IMR-90 (cell line): ENCODE results near the gene LDB2. TPM values are rescaled to one million over a fixed set of nuclear protein-coding genes. Genes with fewer than 3 reads are reported as not detected.

Experiments used
- ATAC-seq: fragments of 200-7000 bp; cut with Tn5 transposase; 2 replicates; pipeline ENCODE4 v1.9.1; 2020; ENCODE audit warnings: low read depth, mild to moderate bottlenecking, moderate library complexity
- BruUV-seq: library from RNA; stranded (reverse); fragments of 400-500 nt; replicated peaks from 2 replicates; lab custom pipeline; 2021; lab: Mats Ljungman, UMichigan
- CTCF ChIA-PET: fragments of 300-600 bp; formaldehyde crosslinking; extraction: SDS; loops from one replicate; lab custom pipeline; 2021; ENCODE audit warnings: antibody characterized with exemption; lab: Yijun Ruan, JAX
- POLR2A ChIA-PET: fragments of 300-600 bp; sonication (Branson Sonifier 250); formaldehyde crosslinking; loops from one replicate; lab custom pipeline; 2022; ENCODE audit warnings: antibody characterized with exemption; ENCODE audit not compliant: unreplicated experiment; lab: Charles Lee
- DNase-seq: peaks from one replicate; pipeline ENCODE4 v3.0.0; 2013
- H2AFZ ChIP-seq: replicated peaks from 2 replicates; pipeline ENCODE3; 2013; ENCODE audit warnings: low read length, mild to moderate bottlenecking; ENCODE audit not compliant: poor library complexity
- H2AK5ac ChIP-seq: 2 replicates; pipeline ENCODE4 v1.6.1; 2013; ENCODE audit warnings: low read depth, low read length, inconsistent platforms
- H2AK9ac ChIP-seq: replicated peaks from 2 replicates; pipeline ENCODE3; 2013; ENCODE audit warnings: mild to moderate bottlenecking, low read depth, low read length, moderate library complexity; ENCODE audit not compliant: poor library complexity
- H2BK120ac ChIP-seq: 2 replicates; pipeline ENCODE4 v1.6.1; 2013; ENCODE audit warnings: low read depth, low read length, inconsistent platforms
- H2BK15ac ChIP-seq: 3 replicates; pipeline ENCODE4 v1.6.1; 2013; ENCODE audit warnings: low read depth, low read length, inconsistent platforms
- H2BK20ac ChIP-seq: 2 replicates; pipeline ENCODE4 v1.6.1; 2013; ENCODE audit warnings: low read depth, mild to moderate bottlenecking, inconsistent platforms, low read length, moderate library complexity
- H2BK5ac ChIP-seq: 2 replicates; pipeline ENCODE4 v1.6.1; 2013; ENCODE audit warnings: mild to moderate bottlenecking, low read depth, low read length, inconsistent platforms; ENCODE audit not compliant: poor library complexity, severe bottlenecking
- H3K14ac ChIP-seq: replicated peaks from 2 replicates; pipeline ENCODE4 v1.6.1; 2013; ENCODE audit warnings: low read depth, low read length, inconsistent platforms
- H3K18ac ChIP-seq: 2 replicates; pipeline ENCODE4 v1.6.1; 2013; ENCODE audit warnings: low read depth, low read length, control low read depth
- H3K23ac ChIP-seq: 2 replicates; pipeline ENCODE4 v1.6.1; 2013; ENCODE audit warnings: low read depth, low read length, inconsistent platforms
- H3K27ac ChIP-seq: 2 replicates; pipeline ENCODE4 v1.5.1; 2013; ENCODE audit warnings: mild to moderate bottlenecking, control low read depth, low read length; ENCODE audit not compliant: insufficient read depth
- H3K27me3 ChIP-seq: 2 replicates; pipeline ENCODE4 v1.6.1; 2013; ENCODE audit warnings: low read length; ENCODE audit not compliant: control insufficient read depth, insufficient read depth
- H3K36me3 ChIP-seq: 2 replicates; pipeline ENCODE4 v1.6.1; 2013; ENCODE audit warnings: low read length, mixed read lengths; ENCODE audit not compliant: control insufficient read depth, insufficient read depth
- H3K4ac ChIP-seq: 2 replicates; pipeline ENCODE4 v1.6.1; 2013; ENCODE audit warnings: low read depth, low read length, inconsistent platforms
- H3K4me1 ChIP-seq: 2 replicates; pipeline ENCODE4 v1.6.1; 2013; ENCODE audit warnings: low read length, mixed read lengths; ENCODE audit not compliant: control insufficient read depth, insufficient read depth
- H3K4me2 ChIP-seq: 2 replicates; pipeline ENCODE4 v1.6.1; 2013; ENCODE audit warnings: low read depth, mild to moderate bottlenecking, control low read depth, low read length, moderate library complexity
- H3K4me3 ChIP-seq: 2 replicates; pipeline ENCODE4 v1.5.1; 2013; ENCODE audit warnings: low read depth, mild to moderate bottlenecking, control low read depth, low read length, moderate library complexity; ENCODE audit not compliant: insufficient read depth
- H3K56ac ChIP-seq: 2 replicates; pipeline ENCODE4 v1.6.1; 2013; ENCODE audit warnings: low read length, inconsistent platforms; ENCODE audit not compliant: insufficient read depth; ENCODE audit errors: extremely low read depth
- H3K79me1 ChIP-seq, 2 experiments: 2 replicates each; pipeline ENCODE4 v1.6.1; 2013; ENCODE audit warnings: low read length in 2 of 2, inconsistent platforms in 1 of 2, low read depth in 1 of 2
- H3K9ac ChIP-seq: 2 replicates; pipeline ENCODE4 v1.6.1; 2013; ENCODE audit warnings: low read depth, low read length, control low read depth
- H3K9me1 ChIP-seq: 2 replicates; pipeline ENCODE4 v1.6.1; 2013; ENCODE audit warnings: low read length, inconsistent platforms; ENCODE audit not compliant: insufficient read depth
- H3K9me3 ChIP-seq: 2 replicates; pipeline ENCODE4 v1.6.1; 2013; ENCODE audit warnings: low read length; ENCODE audit not compliant: control insufficient read depth, insufficient read depth
- H4K20me1 ChIP-seq: 2 replicates; pipeline ENCODE4 v1.6.1; 2013; ENCODE audit warnings: low read length, inconsistent platforms; ENCODE audit not compliant: insufficient read depth
- H4K5ac ChIP-seq: 2 replicates; pipeline ENCODE4 v1.6.1; 2013; ENCODE audit warnings: mild to moderate bottlenecking, low read depth, low read length, control low read depth
- H4K8ac ChIP-seq, 2 experiments: 2 replicates each; pipeline ENCODE4 v1.6.1; 2013; ENCODE audit warnings: low read depth in 2 of 2, low read length in 2 of 2, control low read depth in 1 of 2, inconsistent platforms in 1 of 2
- H4K91ac ChIP-seq: 2 replicates; pipeline ENCODE4 v1.6.1; 2013; ENCODE audit warnings: low read depth, low read length, inconsistent platforms; ENCODE audit not compliant: insufficient read depth
- BHLHE40 ChIP-seq: fragments of 150-350 bp; IDR thresholded peaks from 2 replicates; pipeline ENCODE4 v1.6.1; 2016; ENCODE audit warnings: mild to moderate bottlenecking, low read depth, low read length
- CHD1 ChIP-seq: IDR thresholded peaks from 2 replicates; pipeline ENCODE4 v1.6.1; 2012; ENCODE audit warnings: low read depth, low read length, improper control_type of control experiment
- POLR2A ChIP-seq: IDR thresholded peaks from 2 replicates; pipeline ENCODE4 v1.6.1; 2012; ENCODE audit warnings: mild to moderate bottlenecking, low read depth, low read length
- RAD21 ChIP-seq: IDR thresholded peaks from 2 replicates; pipeline ENCODE4 v1.6.1; 2012; ENCODE audit warnings: low read length, improper control_type of control experiment
- RCOR1 ChIP-seq: IDR thresholded peaks from 2 replicates; pipeline ENCODE4 v1.6.1; 2012; ENCODE audit warnings: mild to moderate bottlenecking, low read length, improper control_type of control experiment; ENCODE audit not compliant: insufficient replicate concordance
- RFX5 ChIP-seq: IDR thresholded peaks from 2 replicates; pipeline ENCODE4 v1.8.0; 2012; ENCODE audit warnings: low read depth, mild to moderate bottlenecking, low read length, moderate library complexity
- SMC3 ChIP-seq: fragments of 150-350 bp; IDR thresholded peaks from 2 replicates; pipeline ENCODE4 v1.6.1; 2016; ENCODE audit warnings: low read depth, mild to moderate bottlenecking, antibody characterized with exemption, low read length, moderate library complexity
- WGBS, 2 experiments: methylation state at CpG; one replicate each; pipeline versions ENCODE4 v1.1.5 to v1.1.7; 2013; ENCODE audit warnings: missing lambda C conversion rate in 2 of 2; ENCODE audit not compliant: insufficient read length in 1 of 2; ENCODE audit errors: extremely low coverage in 2 of 2; 5-methylcytosine and 5-hydroxymethylcytosine counted together
- dilution Hi-C: fragments of 300-500 bp; cut with HindIII; formaldehyde crosslinking; loops from one replicate; pipeline ENCODE4 v1.14.3; 2018; ENCODE audit warnings: low sequenced_read_pairs; ENCODE audit not compliant: unreplicated experiment
- in situ Hi-C: fragments of 300-500 bp; cut with MboI; formaldehyde crosslinking; loops from 3 replicates; pipeline ENCODE4 v1.14.3; 2019; ENCODE audit warnings: low sequenced_read_pairs, inconsistent platforms, mixed read lengths
- intact Hi-C: fragments of 100-400 bp; cut with micrococcal nuclease; formaldehyde crosslinking; loops from 2 replicates; pipeline ENCODE4 v1.10.0; 2022
- polyA plus RNA-seq, 3 experiments: library from polyadenylated mRNA; depleted of rRNA; stranded (reverse); fragments of >200 nt; gene quantifications; 2 replicates each; pipeline ENCODE4 v1.2.3, GENCODE V29; 2012; ENCODE audit warnings: low replicate concordance in 1 of 3
- total RNA-seq: library from RNA; depleted of rRNA; stranded (reverse); fragments of >200 nt; gene quantifications from 2 replicates; pipeline ENCODE4 v1.2.3, GENCODE V29; 2012
- TF ChIP-seq, protein P1 (sequence below): fragments of 150-350 bp; IDR thresholded peaks from 2 replicates; pipeline ENCODE4 v1.6.1; 2016; ENCODE audit warnings: low read depth, mild to moderate bottlenecking, low read length, moderate library complexity, borderline replicate concordance
- TF ChIP-seq, protein P2 (sequence below): fragments of 150-350 bp; IDR thresholded peaks from 2 replicates; pipeline ENCODE4 v1.6.1; 2017; ENCODE audit warnings: mild to moderate bottlenecking, antibody characterized with exemption, low read length, low read depth

The LDB2 gene
- total and polyA plus RNA-seq, 2 of the 4 experiments (the other 2 are of a cell fraction): 67.9 to 116 TPM

- peaks cover 4 to 12% of the 10 kb centered on the region in 2 experiments; a peak in 2 of 4 replicates for H3K79me1 ChIP-seq
- intact Hi-C loops: no loop called here
- no CpG with 5 or more reads among the region's 3 CpGs for WGBS, 2 experiments
- BruUV-seq: no TSS peak
- H3K56ac ChIP-seq: no peak overlapping the region
- no peak overlapping the region for H3K9ac ChIP-seq
- no peaks in the 10 kb centered on the region for H4K20me1 ChIP-seq
- H3K9me1 ChIP-seq: no peaks in the 10 kb centered on the region
- H3K4me2 ChIP-seq: no peak overlapping the region
- in situ Hi-C loops: no loop called here
- H3K4me1 ChIP-seq: no peaks in the 10 kb centered on the region
- no peak overlapping the region for H4K8ac ChIP-seq
- TF ChIP-seq CHD1 (no peak), SMC3 (no peak), RAD21 (no peak), POLR2A (no peak), BHLHE40 (no peak), RCOR1 (no peak), RFX5 (no peak)
- TF ChIP-seq, protein P1, sequence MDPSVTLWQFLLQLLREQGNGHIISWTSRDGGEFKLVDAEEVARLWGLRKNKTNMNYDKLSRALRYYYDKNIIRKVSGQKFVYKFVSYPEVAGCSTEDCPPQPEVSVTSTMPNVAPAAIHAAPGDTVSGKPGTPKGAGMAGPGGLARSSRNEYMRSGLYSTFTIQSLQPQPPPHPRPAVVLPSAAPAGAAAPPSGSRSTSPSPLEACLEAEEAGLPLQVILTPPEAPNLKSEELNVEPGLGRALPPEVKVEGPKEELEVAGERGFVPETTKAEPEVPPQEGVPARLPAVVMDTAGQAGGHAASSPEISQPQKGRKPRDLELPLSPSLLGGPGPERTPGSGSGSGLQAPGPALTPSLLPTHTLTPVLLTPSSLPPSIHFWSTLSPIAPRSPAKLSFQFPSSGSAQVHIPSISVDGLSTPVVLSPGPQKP: no peak
- TF ChIP-seq, protein P2, sequence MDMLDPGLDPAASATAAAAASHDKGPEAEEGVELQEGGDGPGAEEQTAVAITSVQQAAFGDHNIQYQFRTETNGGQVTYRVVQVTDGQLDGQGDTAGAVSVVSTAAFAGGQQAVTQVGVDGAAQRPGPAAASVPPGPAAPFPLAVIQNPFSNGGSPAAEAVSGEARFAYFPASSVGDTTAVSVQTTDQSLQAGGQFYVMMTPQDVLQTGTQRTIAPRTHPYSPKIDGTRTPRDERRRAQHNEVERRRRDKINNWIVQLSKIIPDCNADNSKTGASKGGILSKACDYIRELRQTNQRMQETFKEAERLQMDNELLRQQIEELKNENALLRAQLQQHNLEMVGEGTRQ: no peak
- no peak overlapping the region for H2BK15ac ChIP-seq
- POLR2A ChIA-PET: no interaction called here
- no peak overlapping the region for H2BK20ac ChIP-seq
- H3K27me3 ChIP-seq: no peaks in the 10 kb centered on the region
- dilution Hi-C loops: no loop called here
- no peak overlapping the region for H2BK120ac ChIP-seq
- no peak overlapping the region for H2BK5ac ChIP-seq
- H3K14ac ChIP-seq: no peak overlapping the region
- no peak overlapping the region for H3K27ac ChIP-seq
- no peak for DNase-seq
- CTCF ChIA-PET: interaction anchor here (0.6 kb wide), 1 partner anchor 251 kb away, joined by 3 read pairs; no protein-coding TSS in a partner anchor
- no peak overlapping the region for H3K23ac ChIP-seq
- H2AK9ac ChIP-seq: no peak overlapping the region
- H2AFZ ChIP-seq: no peak overlapping the region
- no peak overlapping the region for H3K18ac ChIP-seq
- H3K36me3 ChIP-seq: peaks cover 3% of the 10 kb centered on the region; the same call in 1 of the 2 replicates
- H3K4ac ChIP-seq: no peak overlapping the region
- H4K5ac ChIP-seq: no peak overlapping the region
- no peak overlapping the region for H3K4me3 ChIP-seq
- H2AK5ac ChIP-seq: no peak overlapping the region
- no peaks in the 10 kb centered on the region for H3K9me3 ChIP-seq
- no peak overlapping the region for H4K91ac ChIP-seq
- no peak for ATAC-seq
Observed at GRCh38 chr4:16866974-16867373, 31.5 kb downstream of the LDB2 start.
